ENCODE measurements around the gene SEL1L.

The SEL1L gene

DNA sequence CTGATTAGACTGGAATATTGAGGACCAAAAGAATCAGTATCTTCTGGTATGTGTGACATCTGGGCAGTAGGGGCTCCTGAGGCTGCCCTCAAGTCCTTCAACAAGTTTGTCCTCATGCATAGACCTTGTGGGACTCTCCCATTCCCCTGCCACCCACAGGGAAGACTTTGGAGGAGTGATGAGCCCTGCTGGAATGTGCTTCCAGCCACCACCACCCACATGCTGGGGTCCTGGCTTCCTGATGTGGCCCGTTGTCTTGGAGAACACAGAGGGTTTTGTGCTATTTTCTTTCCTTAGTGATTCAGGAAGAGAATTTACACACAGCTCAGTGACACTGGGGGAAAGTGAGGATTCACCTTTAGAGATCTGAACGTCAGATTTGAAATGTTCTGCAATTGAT is 29.2 kb upstream of the SEL1L start:
- H3K36me3 ChIP-seq (ENCODE audit: low read length), result no peaks in the 10 kb centered on the region
- no peak overlapping the region for H3K4me2 ChIP-seq (ENCODE audit: low read depth, low read length, poor library complexity, severe bottlenecking)

GRCh38 chr14:81561084-81561775 is 27.6 kb upstream of the SEL1L start:
- Histone ChIP-seq H3K9me2 (replicated peaks; ENCODE audit: insufficient read depth, low read length) (no peaks in the 10 kb centered on the region), H3K9ac (ENCODE audit: low read length) (no peak overlapping the region), H3K4me3 (ENCODE audit: insufficient read depth, low read length, poor library complexity, severe bottlenecking) (no peak overlapping the region), H3K36me3 (ENCODE audit: low read length) (no peaks in the 10 kb centered on the region), H3K27ac (ENCODE audit: low read depth, low read length) (no peak overlapping the region), H3K79me2 (ENCODE audit: insufficient read depth, low read length) (no peaks in the 10 kb centered on the region), H3F3A (ENCODE audit: insufficient read depth) (no peaks in the 10 kb centered on the region), H3K9me3 (ENCODE audit: insufficient read depth, low read length) (no peaks in the 10 kb centered on the region), H3K27me3 (ENCODE audit: low read length) (no peaks in the 10 kb centered on the region), H3K4me2 (ENCODE audit: low read depth, low read length, poor library complexity, severe bottlenecking) (no peak overlapping the region), H2AFZ (ENCODE audit: low read depth, low read length, severe bottlenecking) (no peak overlapping the region), H4K20me1 (ENCODE audit: low read depth, low read length) (no peaks in the 10 kb centered on the region)
- TF ChIP-seq CTCF (IDR thresholded peaks at IDR 0.05; ENCODE audit: insufficient read depth, low read length, poor library complexity, severe bottlenecking) (no peak), EZH2phosphoT487 (conservative IDR thresholded peaks at IDR 0.05; ENCODE audit: low read length) (no peak)

More for the DNA sequence above, 29.2 kb upstream of the SEL1L start:
- Histone ChIP-seq H3K9me2 (replicated peaks; ENCODE audit: insufficient read depth, low read length) (no peaks in the 10 kb centered on the region), H3K4me3 (ENCODE audit: insufficient read depth, low read length, poor library complexity, severe bottlenecking) (no peak overlapping the region), H3K27me3 (ENCODE audit: low read length) (no peaks in the 10 kb centered on the region), H3K79me2 (ENCODE audit: insufficient read depth, low read length) (no peaks in the 10 kb centered on the region), H3K27ac (ENCODE audit: low read depth, low read length) (no peak overlapping the region), H2AFZ (ENCODE audit: low read depth, low read length, severe bottlenecking) (no peak overlapping the region), H4K20me1 (ENCODE audit: low read depth, low read length) (no peaks in the 10 kb centered on the region), H3K9me3 (ENCODE audit: insufficient read depth, low read length) (no peaks in the 10 kb centered on the region), H3K9ac (ENCODE audit: low read length) (no peak overlapping the region), H3F3A (ENCODE audit: insufficient read depth) (no peaks in the 10 kb centered on the region)
- TF ChIP-seq EZH2phosphoT487 (conservative IDR thresholded peaks at IDR 0.05; ENCODE audit: low read length) (no peak), CTCF (IDR thresholded peaks at IDR 0.05; ENCODE audit: insufficient read depth, low read length, poor library complexity, severe bottlenecking) (no peak)

- Histone ChIP-seq H3K27me3 (ENCODE audit: low read length) (no peaks in the 10 kb centered on the region), H3K79me2 (ENCODE audit: insufficient read depth, low read length) (no peaks in the 10 kb centered on the region)
- no peak for TF ChIP-seq CTCF (IDR thresholded peaks at IDR 0.05; ENCODE audit: insufficient read depth, low read length, poor library complexity, severe bottlenecking)
- TF ChIP-seq EZH2phosphoT487 (conservative IDR thresholded peaks at IDR 0.05; ENCODE audit: low read length), result no peak
These were observed 25.7 kb upstream of the SEL1L start for GRCh38 chr14:81559385-81559784.

More at GRCh38 chr14:81559385-81559784, 25.7 kb upstream of the SEL1L start:
- no peak overlapping the region for H3K9ac ChIP-seq (ENCODE audit: low read length)
- no peaks in the 10 kb centered on the region for H3K9me2 ChIP-seq (replicated peaks; ENCODE audit: insufficient read depth, low read length)
- no peaks in the 10 kb centered on the region for H4K20me1 ChIP-seq (ENCODE audit: low read depth, low read length)
- H3K4me2 ChIP-seq (ENCODE audit: low read depth, low read length, poor library complexity, severe bottlenecking), result no peak overlapping the region
- H3F3A ChIP-seq (ENCODE audit: insufficient read depth), result no peaks in the 10 kb centered on the region
- H3K27ac ChIP-seq (ENCODE audit: low read depth, low read length), result no peak overlapping the region
- H3K4me3 ChIP-seq (ENCODE audit: insufficient read depth, low read length, poor library complexity, severe bottlenecking), result no peak overlapping the region
- no peaks in the 10 kb centered on the region for H3K9me3 ChIP-seq (ENCODE audit: insufficient read depth, low read length)
- no peaks in the 10 kb centered on the region for H3K36me3 ChIP-seq (ENCODE audit: low read length)
- H2AFZ ChIP-seq (ENCODE audit: low read depth, low read length, severe bottlenecking), result no peak overlapping the region
